Activated CD4-positive, alpha-beta T cell treated with anti-CD3 and anti-CD28 coated beads, Interleukin-2, amount 50 U/mL, for 16 hours (primary cell): ENCODE data around the gene U2AF2.

Experiments used
- DNase-seq: peaks from one replicate; pipeline ENCODE4 v3.0.0-alpha.2; 2020

U2AF2 gene

DNA sequence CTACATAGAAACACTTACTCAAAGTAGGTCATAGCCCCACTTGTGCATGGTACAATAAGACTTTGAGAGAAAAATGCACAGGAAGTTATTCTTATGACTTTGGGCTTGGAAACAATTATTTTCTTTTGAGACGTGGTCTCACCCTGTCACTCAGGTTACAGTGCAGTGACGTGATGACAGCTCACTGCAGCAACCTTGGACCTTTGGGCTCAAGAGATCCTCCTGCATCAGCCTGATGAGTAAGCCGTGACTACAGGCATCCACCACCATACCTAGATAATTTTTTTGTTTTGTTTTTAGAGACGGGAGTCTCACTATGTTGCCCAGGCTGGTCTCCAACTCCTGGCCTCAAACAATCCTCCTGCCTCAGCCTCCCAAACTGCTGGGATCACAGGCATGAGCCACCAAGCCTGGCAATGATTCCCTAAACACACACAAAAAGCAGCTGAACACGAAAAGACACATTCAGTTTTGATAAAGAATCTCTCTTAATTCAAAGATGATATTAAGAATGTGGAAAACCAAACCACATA lies 65.4 kb downstream of the U2AF2 start:
- DNase-seq = no peak

DNA sequence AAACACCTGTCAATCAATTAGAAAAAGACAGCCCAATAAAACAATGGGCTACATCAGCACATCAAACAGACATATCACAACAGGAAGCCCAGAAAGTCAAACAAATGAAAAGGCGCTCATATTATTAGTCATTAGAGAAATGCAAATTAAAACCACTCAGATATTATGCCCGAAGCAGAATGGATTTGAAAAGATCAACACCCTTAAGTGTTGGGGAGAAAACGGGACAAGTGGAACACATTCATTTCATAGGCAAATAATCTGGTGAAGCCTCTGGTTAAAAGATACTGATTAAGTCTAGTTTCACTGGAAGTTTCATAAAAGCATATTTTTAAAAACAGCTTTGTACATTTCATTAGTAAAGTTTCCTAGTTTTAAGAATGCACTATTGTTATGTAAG lies 66.0 kb downstream of the U2AF2 start:
- DNase-seq = no peak

DNA sequence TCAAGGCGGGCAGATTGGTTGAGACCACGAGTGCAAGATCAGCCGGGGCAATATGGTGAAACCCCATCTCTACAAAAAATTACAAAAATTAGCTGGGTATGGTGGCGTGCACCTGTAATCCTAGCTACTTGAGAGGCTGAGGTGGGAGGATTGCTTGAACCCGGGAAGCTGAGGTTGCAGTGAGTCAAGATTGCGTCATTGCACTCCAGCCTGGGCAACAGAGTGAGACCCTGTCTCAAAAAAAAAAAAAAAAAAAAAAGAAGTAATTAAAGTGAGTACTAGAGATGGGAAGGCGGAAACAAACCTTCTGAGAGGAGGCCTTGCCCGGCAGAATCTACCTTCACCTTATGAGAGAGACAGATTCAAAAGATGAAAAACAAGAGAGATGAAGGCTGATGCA lies 68.7 kb downstream of the U2AF2 start:
- no peak for DNase-seq
